Jurkat, Clone E6-1 (cell line): Measurements from ENCODE around the gene PLVAP. TPM values are rescaled to one million over a fixed set of nuclear protein-coding genes. Genes with fewer than 3 reads are reported as not detected.

Source experiments
- DNase-seq: peaks from one replicate; pipeline ENCODE4 v3.0.0-alpha.2; 2011; ENCODE audit warnings: low read depth, low spot score
- H3K4me3 ChIP-seq: 2 replicates; pipeline ENCODE4 v1.5.1; 2011; ENCODE audit warnings: mild to moderate bottlenecking, low read length, control low read depth, moderate library complexity
- polyA plus RNA-seq: library from polyadenylated mRNA; unstranded; fragments of >200 nt; gene quantifications from one replicate; pipeline ENCODE4 v1.2.1, GENCODE V29; 2012; ENCODE audit warnings: missing spikeins; ENCODE audit not compliant: insufficient read length, insufficient read depth

PLVAP gene
- not detected for polyA plus RNA-seq

GRCh38 chr19:17376935-17377600 is at the start of gene PLVAP:
Gene PLVAP (minus strand): TSS chr19:17377342. CDS start chr19:17377288, 54 bp downstream.
- DNase-seq = no peak

GRCh38 chr19:17424743-17425365 is 47.7 kb upstream of the PLVAP start:
- H3K4me3 ChIP-seq = no peak overlapping the region
- DNase-seq = peak; percentile 37

More at GRCh38 chr19:17376935-17377600, at the start of gene PLVAP:
- no peak within 1 kb of the TSS for H3K4me3 ChIP-seq

- H3K4me3 ChIP-seq = no peak overlapping the region
Observed at GRCh38 chr19:17423429-17424208, 46.5 kb upstream of the PLVAP start.

DNA sequence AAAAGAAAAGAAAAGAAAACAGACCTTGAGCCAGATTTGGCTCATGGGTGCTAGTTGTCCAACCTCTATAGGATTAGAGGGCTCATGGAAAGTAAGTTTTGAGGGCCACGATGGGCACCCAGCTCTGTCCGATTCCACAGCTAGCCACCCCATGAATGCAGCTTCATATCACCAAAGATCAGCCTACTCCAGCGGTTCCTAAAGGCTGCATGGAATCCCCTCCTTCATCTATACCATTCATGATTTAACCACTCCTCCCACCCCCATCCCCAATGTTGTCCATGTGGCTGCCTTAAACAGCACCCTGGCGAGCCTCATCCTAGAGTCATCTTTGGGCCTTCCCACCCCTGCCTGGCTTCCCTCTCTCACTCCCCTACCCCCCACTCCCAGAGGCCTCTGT is 44.8 kb upstream of the PLVAP start:
- DNase-seq = no peak
- no peak overlapping the region for H3K4me3 ChIP-seq

More at GRCh38 chr19:17423429-17424208, 46.5 kb upstream of the PLVAP start:
- DNase-seq = no peak

DNA sequence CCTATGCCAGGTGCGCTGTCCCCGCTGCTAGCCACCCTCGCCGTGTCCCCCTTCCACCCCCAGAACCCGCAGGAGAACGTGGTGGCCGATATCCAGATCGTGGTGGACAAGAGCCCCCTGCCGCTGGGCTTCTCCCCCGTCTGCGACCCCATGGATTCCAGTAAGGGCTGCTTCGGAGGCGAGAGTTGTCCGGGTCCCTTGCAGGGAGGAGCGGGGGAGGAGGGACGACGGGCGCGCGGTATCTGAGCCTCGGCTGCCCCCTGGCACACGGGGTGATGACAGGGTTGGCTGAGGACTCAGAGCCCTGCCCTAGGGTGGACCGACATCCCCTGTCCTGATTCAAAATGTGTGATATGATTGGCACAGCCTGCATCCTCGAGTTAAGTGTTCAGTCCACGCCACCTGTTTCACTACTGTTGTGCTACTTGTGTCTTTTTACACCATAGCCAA is 43.4 kb upstream of the PLVAP start:
- peak overlapping the region; percentile 95 for H3K4me3 ChIP-seq
- DNase-seq = no peak

GRCh38 chr19:17419621-17420474 is 42.7 kb upstream of the PLVAP start, which contains the start of gene MVB12A:
Gene MVB12A (plus strand): TSS chr19:17420047. CDS start chr19:17420136, 89 bp downstream.
- H3K4me3 ChIP-seq = peak within 1 kb of the TSS; percentile 95
- peak; percentile 98 for DNase-seq

DNA sequence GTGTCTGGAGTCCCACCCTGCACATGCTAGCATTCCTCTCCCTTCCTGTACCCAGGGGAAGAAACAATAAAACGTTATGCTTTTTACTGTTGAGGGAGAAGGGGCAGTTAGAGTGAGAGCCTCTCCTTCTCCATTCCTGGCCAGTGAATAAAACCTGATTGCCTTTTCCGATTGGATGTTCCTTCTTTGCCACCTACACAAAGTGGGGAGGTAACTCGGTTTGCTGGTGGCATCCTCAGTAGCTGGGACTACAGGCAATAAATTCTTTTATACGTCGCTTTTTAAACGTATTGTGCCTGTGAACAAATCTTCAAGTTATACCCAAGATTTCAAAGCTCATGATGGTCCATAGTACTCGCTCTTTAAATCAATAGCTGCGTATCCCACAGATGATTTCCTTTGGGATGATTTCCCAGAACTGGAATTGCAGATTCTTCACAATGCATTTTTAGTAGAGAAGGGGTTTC is 42.0 kb upstream of the PLVAP start:
- DNase-seq = no peak
- peak overlapping the region; percentile 95 for H3K4me3 ChIP-seq

- peak overlapping the region; percentile 95 for H3K4me3 ChIP-seq
- no peak for DNase-seq
Observed at GRCh38 chr19:17418710-17419109, 41.6 kb upstream of the PLVAP start.

DNA sequence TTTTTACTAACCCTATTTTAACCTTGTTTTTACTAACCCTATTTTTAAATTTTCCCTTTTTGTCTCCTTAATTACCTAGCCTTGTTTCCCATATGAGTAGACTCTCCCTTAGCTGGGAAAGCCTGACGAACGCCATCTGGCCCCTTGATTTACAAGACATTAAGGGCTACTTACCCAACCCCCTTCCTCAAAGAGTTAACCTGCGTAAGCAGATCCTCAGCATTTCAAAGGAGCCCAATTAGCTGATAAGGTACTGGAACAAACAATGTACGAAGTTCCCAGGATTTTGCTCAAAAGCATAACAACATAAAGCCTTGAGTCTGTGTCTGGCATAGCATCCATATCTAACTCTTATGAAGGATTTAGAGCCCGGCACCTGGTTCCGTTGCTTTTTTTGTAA is 38.0 kb upstream of the PLVAP start:
- H3K4me3 ChIP-seq = no peak overlapping the region
- no peak for DNase-seq

- DNase-seq = no peak
Observed at GRCh38 chr19:17414097-17414496, 37.0 kb upstream of the PLVAP start.

GRCh38 chr19:17411801-17412200 is 34.7 kb upstream of the PLVAP start:
- no peak for DNase-seq
- H3K4me3 ChIP-seq = no peak overlapping the region

More at GRCh38 chr19:17414097-17414496, 37.0 kb upstream of the PLVAP start:
- no peak overlapping the region for H3K4me3 ChIP-seq

DNA sequence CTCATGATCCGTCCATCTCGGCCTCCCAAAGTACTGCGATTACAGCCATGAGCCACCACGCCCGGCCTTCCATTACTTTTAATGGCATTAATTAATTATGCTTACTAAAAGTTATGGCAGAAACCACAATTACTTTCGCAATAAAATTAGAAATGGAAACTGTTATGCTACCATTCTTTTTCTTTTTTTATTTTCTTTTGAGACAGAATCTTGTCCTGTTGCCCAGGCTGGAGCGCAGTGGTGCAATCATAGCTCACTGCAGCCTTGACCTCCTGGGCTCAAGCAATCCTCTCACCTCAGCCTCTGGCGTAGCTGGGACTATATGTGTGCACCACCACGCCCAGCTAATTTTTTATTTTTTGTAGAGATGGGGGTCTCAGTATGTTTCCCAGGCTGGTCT is 32.8 kb upstream of the PLVAP start:
- DNase-seq = no peak
- no peak overlapping the region for H3K4me3 ChIP-seq

GRCh38 chr19:17406887-17407196 is 29.7 kb upstream of the PLVAP start:
- no peak for DNase-seq
- peak overlapping the region; percentile 63 for H3K4me3 ChIP-seq

- DNase-seq = peak; percentile 37
- H3K4me3 ChIP-seq = peak overlapping the region; percentile 63
Observed at GRCh38 chr19:17406046-17406886, 29.1 kb upstream of the PLVAP start.

- peak within 1 kb of the TSS; percentile 63 for H3K4me3 ChIP-seq
- peak; percentile 81 for DNase-seq
Observed at GRCh38 chr19:17405250-17406045, 28.3 kb upstream of the PLVAP start, which contains the start of gene BST2. Gene BST2 (minus strand): TSS chr19:17405630. CDS start chr19:17405575, 55 bp downstream.

DNA sequence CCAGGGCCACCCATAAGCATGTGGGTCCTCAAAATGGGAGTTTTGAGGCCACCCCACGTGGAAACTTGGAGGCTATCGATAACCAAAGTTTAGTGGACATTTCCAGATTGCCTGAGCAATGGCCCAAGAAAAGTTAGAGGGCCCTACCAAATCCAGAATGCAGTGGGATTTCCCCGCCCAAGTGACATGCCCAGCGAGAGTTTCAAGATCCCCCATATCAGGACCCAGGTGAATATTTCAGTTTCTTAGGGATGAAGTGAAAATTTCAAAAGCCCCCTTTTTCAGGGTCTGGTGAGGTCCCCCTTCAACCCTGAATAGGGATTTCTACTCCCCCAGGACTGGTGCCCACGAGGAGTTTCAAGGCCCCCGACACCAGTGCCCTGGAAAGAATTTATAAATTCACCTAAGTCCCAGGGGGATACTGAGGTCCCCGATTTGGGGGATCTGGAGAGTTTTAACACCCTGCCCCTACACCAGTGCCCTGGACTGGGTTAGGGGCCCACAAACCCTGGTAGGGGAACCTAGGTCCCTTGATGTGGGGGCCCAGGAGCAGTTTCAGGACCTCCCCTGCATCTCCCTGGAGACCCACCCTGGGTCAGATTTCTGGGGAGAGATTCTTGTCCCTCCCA is 27.6 kb upstream of the PLVAP start:
- peak overlapping the region; percentile 63 for H3K4me3 ChIP-seq
- no peak for DNase-seq

- H3K4me3 ChIP-seq = no peak overlapping the region
- no peak for DNase-seq
Observed at GRCh38 chr19:17404015-17404414, 26.9 kb upstream of the PLVAP start.
